SK-N-SH (cell line): Measurements from ENCODE around the gene STRN3. TPM values are rescaled to one million over a fixed set of nuclear protein-coding genes. Genes with fewer than 3 reads are reported as not detected.
"Not testable (repeated sequence)": the region's sequence is repeated elsewhere in the genome, so short reads cannot be mapped to it uniquely, and the experiment has no call there.

Experiments
- CTCF ChIA-PET: fragments of 300-600, 350-600 bp; formaldehyde crosslinking; extraction: SDS; loops from one replicate; lab custom pipeline; 2021; lab: Yijun Ruan, JAX
- POLR2A ChIA-PET: fragments of 350-600 bp; sonication (Branson Sonifier 250); formaldehyde crosslinking; extraction: SDS; loops from one replicate; lab custom pipeline; 2020; ENCODE audit warnings: antibody characterized with exemption, inconsistent platforms; lab: Yijun Ruan, JAX
- DNase-seq: peaks from one replicate; pipeline ENCODE4 v3.0.0; 2012
- H2AFZ ChIP-seq: fragments of 200-600 bp; sonication (generic); 2 replicates; pipeline ENCODE4 v1.8.1; 2016; ENCODE audit warnings: antibody characterized with exemption, mild to moderate bottlenecking, low read depth
- H3F3A ChIP-seq: fragments of 200-600 bp; sonication (generic); replicated peaks from 2 replicates; pipeline ENCODE3; 2016; ENCODE audit warnings: antibody characterized with exemption, mild to moderate bottlenecking; ENCODE audit not compliant: insufficient read depth
- H3K27ac ChIP-seq, 2 experiments: fragments of 200-500 bp in 1 of 2; fragments of 200-600 bp in 1 of 2; sonication (Bioruptor generic) in 1 of 2; sonication (generic), shearing (Covaris generic) in 1 of 2; 2 replicates each; pipeline versions ENCODE4 v1.5.1 to v1.6.1; 2014 to 2016; ENCODE audit warnings: low read depth in 2 of 2, inconsistent platforms in 1 of 2, low read length in 1 of 2, mild to moderate bottlenecking in 1 of 2, mixed read lengths in 1 of 2
- H3K27me3 ChIP-seq: fragments of 200-600 bp; sonication (generic), shearing (Covaris generic); 2 replicates; pipeline ENCODE4 v1.6.1; 2016; ENCODE audit warnings: mixed run types; ENCODE audit not compliant: insufficient read depth
- H3K36me3 ChIP-seq, 2 experiments: fragments of 200-500 bp in 1 of 2; fragments of 200-600 bp in 1 of 2; sonication (Bioruptor generic) in 1 of 2; sonication (generic) in 1 of 2; replicated peaks in 1 of 2; 2 replicates each; pipeline versions ENCODE3 to v1.5.1; 2014 to 2016; ENCODE audit warnings: low read length in 1 of 2, mild to moderate bottlenecking in 1 of 2; ENCODE audit not compliant: insufficient read depth in 2 of 2, control insufficient read depth in 1 of 2
- H3K4me1 ChIP-seq, 2 experiments: fragments of 200-500 bp in 1 of 2; fragments of 200-600 bp in 1 of 2; sonication (Bioruptor generic) in 1 of 2; sonication (generic), shearing (Covaris generic) in 1 of 2; 2 replicates each; pipeline versions ENCODE4 v1.5.1 to v1.6.1; 2014 to 2016; ENCODE audit warnings: low read depth in 1 of 2, low read length in 1 of 2, mixed run types in 1 of 2; ENCODE audit not compliant: insufficient read depth in 2 of 2, control insufficient read depth in 1 of 2
- H3K4me2 ChIP-seq: fragments of 200-600 bp; sonication (generic), shearing (Covaris generic); 2 replicates; pipeline ENCODE4 v1.6.1; 2017; ENCODE audit warnings: mixed run types
- H3K4me3 ChIP-seq, 2 experiments: fragments of 200-500 bp in 1 of 2; fragments of 200-600 bp in 1 of 2; sonication (Bioruptor generic) in 1 of 2; sonication (generic), shearing (Covaris generic) in 1 of 2; 2 replicates each; pipeline versions ENCODE4 v1.5.1 to v1.8.1; 2014 to 2016; ENCODE audit warnings: low read depth in 2 of 2, inconsistent platforms in 1 of 2, low read length in 1 of 2, mild to moderate bottlenecking in 1 of 2, mixed read lengths in 1 of 2, moderate library complexity in 1 of 2
- H3K79me2 ChIP-seq: fragments of 200-600 bp; sonication (generic); 2 replicates; pipeline ENCODE4 v1.8.1; 2017; ENCODE audit warnings: mild to moderate bottlenecking; ENCODE audit not compliant: insufficient read depth
- H3K9ac ChIP-seq: fragments of 200-600 bp; sonication (generic); 2 replicates; pipeline ENCODE4 v1.6.1; 2017; ENCODE audit warnings: mixed run types
- H3K9me2 ChIP-seq: fragments of 200-600 bp; sonication (generic); 2 replicates; pipeline ENCODE4 v1.6.1; 2017; ENCODE audit warnings: mixed run types
- H3K9me3 ChIP-seq: fragments of 200-600 bp; sonication (generic); 2 replicates; pipeline ENCODE4 v1.6.1; 2017; ENCODE audit warnings: mixed run types, mild to moderate bottlenecking, moderate library complexity
- H4K20me1 ChIP-seq: fragments of 200-600 bp; sonication (generic); 2 replicates; pipeline ENCODE4 v1.6.1; 2017; ENCODE audit warnings: mild to moderate bottlenecking, mixed run types; ENCODE audit not compliant: insufficient read depth
- CHD2 ChIP-seq: fragments of 150-350 bp; IDR thresholded peaks from 2 replicates; pipeline ENCODE4 v1.6.1; 2018; ENCODE audit warnings: low read length; ENCODE audit not compliant: partially characterized antibody
- FOSL2 ChIP-seq: IDR thresholded peaks from 2 replicates; pipeline ENCODE4 v1.4.0; 2012; ENCODE audit warnings: low read depth, mild to moderate bottlenecking, moderate library complexity, borderline replicate concordance
- RAD21 ChIP-seq: IDR thresholded peaks from 2 replicates; pipeline ENCODE4 v1.6.1; 2012; ENCODE audit warnings: mild to moderate bottlenecking, low read length
- SMC3 ChIP-seq: IDR thresholded peaks from 2 replicates; pipeline ENCODE4 v1.6.1; 2012; ENCODE audit warnings: low read depth, low read length, improper control_type of control experiment
- WGBS: methylation state at CpG from one replicate; pipeline ENCODE4 v1.1.6; 2017; ENCODE audit warnings: low lambda C conversion rate; 5-methylcytosine and 5-hydroxymethylcytosine counted together
- polyA plus RNA-seq, 3 experiments: library from polyadenylated mRNA; depleted of rRNA; stranded (reverse); fragments of >200 nt; gene quantifications; 2 replicates each; pipeline ENCODE4 v1.2.3, GENCODE V29; 2012
- TF ChIP-seq, protein P1 (sequence below): fragments of 150-350 bp; IDR thresholded peaks from 2 replicates; pipeline ENCODE4 v1.6.1; 2017; ENCODE audit warnings: antibody characterized with exemption, low read length, low read depth, borderline replicate concordance
- TF ChIP-seq, protein P2 (sequence below): IDR thresholded peaks from 2 replicates; pipeline ENCODE4; 2012
- TF ChIP-seq, protein P3 (sequence below): fragments of 200-600 bp; sonication (generic); IDR thresholded peaks from 2 replicates; pipeline ENCODE4 v1.6.1; 2017; ENCODE audit warnings: antibody characterized with exemption, mild to moderate bottlenecking, moderate library complexity

STRN3 gene
- polyA plus RNA-seq, 1 of the 3 experiments (the other 2 are of a cell fraction): 7.2 TPM

DNA sequence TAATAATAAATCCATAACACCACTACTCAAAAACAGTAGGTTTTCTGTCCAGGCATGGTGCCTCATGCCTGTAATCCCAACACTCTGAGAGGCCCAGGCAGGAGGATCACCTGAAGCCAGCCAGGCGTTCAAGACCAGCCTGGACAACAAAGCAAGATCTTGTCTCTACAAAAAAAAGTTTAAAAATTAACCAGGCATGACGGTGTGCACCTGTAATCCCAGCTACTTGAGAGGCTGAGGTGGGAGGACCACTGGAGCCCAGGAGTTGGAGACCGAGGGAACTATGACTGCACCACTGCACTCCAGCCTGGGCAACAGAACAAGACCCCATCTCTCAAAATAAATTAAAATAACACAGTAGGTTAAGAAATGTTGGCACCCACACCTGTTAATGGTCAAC lies 45.2 kb downstream of the STRN3 start:
- H3K9ac ChIP-seq: no peak overlapping the region
- TF ChIP-seq FOSL2: no peak
- TF ChIP-seq, protein P1, sequence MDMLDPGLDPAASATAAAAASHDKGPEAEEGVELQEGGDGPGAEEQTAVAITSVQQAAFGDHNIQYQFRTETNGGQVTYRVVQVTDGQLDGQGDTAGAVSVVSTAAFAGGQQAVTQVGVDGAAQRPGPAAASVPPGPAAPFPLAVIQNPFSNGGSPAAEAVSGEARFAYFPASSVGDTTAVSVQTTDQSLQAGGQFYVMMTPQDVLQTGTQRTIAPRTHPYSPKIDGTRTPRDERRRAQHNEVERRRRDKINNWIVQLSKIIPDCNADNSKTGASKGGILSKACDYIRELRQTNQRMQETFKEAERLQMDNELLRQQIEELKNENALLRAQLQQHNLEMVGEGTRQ: no peak
- TF ChIP-seq, all 33 proteins: peak for 0
- Histone ChIP-seq H3K27me3 (no peaks in the 10 kb centered on the region), H3K9me2 (no peaks in the 10 kb centered on the region), H3K36me3 (peaks cover 0 to 8% of the 10 kb centered on the region in 2 experiments), H4K20me1 (peaks cover 83% of the 10 kb centered on the region), H3K4me3 (no peak overlapping the region), H3K4me1 (no peaks in the 10 kb centered on the region), H3K79me2 (peaks cover 99% of the 10 kb centered on the region), H3K9me3 (no peaks in the 10 kb centered on the region), H3F3A (peaks cover 19% of the 10 kb centered on the region), H2AFZ (no peak overlapping the region), H3K27ac (peak overlapping the region in 1 of 2 experiments; percentile 16; a peak in 1 of 4 replicates), H3K4me2 (no peak overlapping the region)
- WGBS: 78% methylated on average over 3 of the region's 3 CpGs
- ChIA-PET CTCF (interaction anchor here (1.0 to 5.1 kb wide), 14 partner anchors 10 to 378 kb away, joined by 3 to 24 read pairs (median 6); partner anchors contain the start of genes AP4S1 and STRN3), POLR2A (no interaction called here)
- no peak for DNase-seq

DNA sequence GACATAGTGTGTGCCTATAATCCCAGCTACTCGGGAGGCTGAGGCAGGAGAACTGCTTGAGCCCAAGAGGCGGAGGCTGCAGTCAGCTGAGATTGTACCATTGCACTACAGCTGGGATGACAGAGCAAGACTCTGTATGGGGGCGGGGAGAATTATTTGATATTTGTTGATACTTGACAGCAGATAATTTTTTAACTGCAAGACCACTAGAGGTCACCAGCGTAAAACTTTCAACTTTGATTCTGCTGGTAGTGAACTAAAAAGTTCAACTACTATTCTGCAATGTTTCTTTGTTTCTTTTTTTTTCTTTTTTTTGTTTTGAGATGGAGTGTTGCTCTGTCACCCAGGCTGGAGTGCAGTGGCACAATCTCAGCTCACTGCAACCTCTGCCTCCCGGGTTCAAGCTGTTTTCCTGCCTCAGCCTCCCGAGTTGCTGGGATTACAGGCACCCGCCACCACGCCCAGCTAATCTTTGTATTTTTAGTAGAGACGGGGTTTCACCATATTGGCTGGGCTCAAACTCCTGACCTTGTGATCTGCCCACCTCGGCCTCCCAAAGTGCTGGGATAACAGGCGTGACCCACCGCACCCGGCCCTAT lies 46.0 kb downstream of the STRN3 start:
- H3K4me2 ChIP-seq, H3K36me3 ChIP-seq, H3K9ac ChIP-seq, POLR2A ChIA-PET, H3K27me3 ChIP-seq, H2AFZ ChIP-seq, H3K4me1 ChIP-seq, H3K9me2 ChIP-seq, H3K4me3 ChIP-seq, H3K9me3 ChIP-seq: not testable (repeated sequence)
- DNase-seq: peak; percentile 44
- Histone ChIP-seq H3K27ac (peak overlapping the region in 1 of 2 experiments; percentile 16; a peak in 1 of 4 replicates), H4K20me1 (peaks cover 83% of the 10 kb centered on the region), H3K79me2 (peaks cover 99% of the 10 kb centered on the region), H3F3A (peaks cover 18% of the 10 kb centered on the region)
- WGBS: 53% methylated on average over 13 of the region's 13 CpGs
- TF ChIP-seq SMC3: peak; percentile 48
- TF ChIP-seq, protein P2, sequence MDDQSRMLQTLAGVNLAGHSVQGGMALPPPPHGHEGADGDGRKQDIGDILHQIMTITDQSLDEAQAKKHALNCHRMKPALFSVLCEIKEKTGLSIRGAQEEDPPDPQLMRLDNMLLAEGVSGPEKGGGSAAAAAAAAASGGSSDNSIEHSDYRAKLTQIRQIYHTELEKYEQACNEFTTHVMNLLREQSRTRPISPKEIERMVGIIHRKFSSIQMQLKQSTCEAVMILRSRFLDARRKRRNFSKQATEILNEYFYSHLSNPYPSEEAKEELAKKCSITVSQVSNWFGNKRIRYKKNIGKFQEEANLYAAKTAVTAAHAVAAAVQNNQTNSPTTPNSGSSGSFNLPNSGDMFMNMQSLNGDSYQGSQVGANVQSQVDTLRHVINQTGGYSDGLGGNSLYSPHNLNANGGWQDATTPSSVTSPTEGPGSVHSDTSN: peak; percentile 55; the same call in 1 of the 2 replicates
- peak; percentile 78 for TF ChIP-seq RAD21
- peak; percentile 14 for TF ChIP-seq CHD2
- TF ChIP-seq, protein P3, sequence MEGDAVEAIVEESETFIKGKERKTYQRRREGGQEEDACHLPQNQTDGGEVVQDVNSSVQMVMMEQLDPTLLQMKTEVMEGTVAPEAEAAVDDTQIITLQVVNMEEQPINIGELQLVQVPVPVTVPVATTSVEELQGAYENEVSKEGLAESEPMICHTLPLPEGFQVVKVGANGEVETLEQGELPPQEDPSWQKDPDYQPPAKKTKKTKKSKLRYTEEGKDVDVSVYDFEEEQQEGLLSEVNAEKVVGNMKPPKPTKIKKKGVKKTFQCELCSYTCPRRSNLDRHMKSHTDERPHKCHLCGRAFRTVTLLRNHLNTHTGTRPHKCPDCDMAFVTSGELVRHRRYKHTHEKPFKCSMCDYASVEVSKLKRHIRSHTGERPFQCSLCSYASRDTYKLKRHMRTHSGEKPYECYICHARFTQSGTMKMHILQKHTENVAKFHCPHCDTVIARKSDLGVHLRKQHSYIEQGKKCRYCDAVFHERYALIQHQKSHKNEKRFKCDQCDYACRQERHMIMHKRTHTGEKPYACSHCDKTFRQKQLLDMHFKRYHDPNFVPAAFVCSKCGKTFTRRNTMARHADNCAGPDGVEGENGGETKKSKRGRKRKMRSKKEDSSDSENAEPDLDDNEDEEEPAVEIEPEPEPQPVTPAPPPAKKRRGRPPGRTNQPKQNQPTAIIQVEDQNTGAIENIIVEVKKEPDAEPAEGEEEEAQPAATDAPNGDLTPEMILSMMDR: peak; percentile 80
- CTCF ChIA-PET: interaction anchor here (0.6 to 5.1 kb wide), 20 partner anchors 8 to 1182 kb away, joined by 3 to 24 read pairs (median 5); partner anchors contain the start of genes AP4S1 and STRN3
